HG03439 (cell line): ENCODE measurements around the gene DENND10.
"Not testable (repeated sequence)": the region's sequence is repeated elsewhere in the genome, so short reads cannot be mapped to it uniquely, and the experiment has no call there.

Experiments
- ATAC-seq: cut with Tn5 transposase; IDR thresholded peaks from one replicate; pipeline ENCODE4 v1.9.1; 2021; ENCODE audit warnings: mild to moderate bottlenecking, moderate library complexity; ENCODE audit not compliant: unreplicated experiment

Gene DENND10

DNA sequence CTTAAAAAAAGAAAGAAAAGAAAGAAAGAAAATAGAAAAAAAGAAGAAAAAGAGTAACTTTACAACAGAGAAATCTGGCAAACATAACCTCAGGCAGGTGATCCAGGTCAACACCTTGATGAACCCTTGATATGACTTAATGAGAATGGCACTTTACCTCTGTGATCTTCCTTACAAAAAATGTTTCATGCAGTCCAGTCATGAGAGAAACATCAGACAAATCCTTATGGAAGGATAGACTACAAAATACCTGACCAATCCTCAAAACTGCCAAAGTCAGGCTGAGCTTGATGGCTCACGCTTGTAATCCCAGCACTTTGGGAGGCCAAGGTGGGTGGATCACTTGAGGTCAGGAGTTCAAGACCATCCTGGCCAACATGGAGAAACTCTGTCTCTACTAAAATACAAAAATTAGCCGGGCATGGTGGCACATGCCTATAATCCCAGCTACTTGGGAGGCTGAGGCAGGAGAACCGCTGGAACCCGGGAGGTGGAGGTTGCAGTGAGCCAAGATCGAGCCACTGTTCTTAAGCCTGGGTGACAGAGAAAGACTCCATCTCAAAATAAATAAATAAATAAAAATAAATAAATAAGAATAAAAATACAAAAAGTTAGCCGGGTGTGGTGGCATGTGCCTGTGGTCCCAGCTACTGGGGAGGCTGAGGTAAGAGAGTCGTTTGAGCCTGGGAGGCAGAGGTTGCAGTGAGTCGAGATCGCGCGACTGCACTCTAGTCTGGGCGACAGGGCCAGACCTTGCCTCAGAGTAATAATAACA lies 7.1 kb upstream of the DENND10 start:
- not testable (repeated sequence) for ATAC-seq

DNA sequence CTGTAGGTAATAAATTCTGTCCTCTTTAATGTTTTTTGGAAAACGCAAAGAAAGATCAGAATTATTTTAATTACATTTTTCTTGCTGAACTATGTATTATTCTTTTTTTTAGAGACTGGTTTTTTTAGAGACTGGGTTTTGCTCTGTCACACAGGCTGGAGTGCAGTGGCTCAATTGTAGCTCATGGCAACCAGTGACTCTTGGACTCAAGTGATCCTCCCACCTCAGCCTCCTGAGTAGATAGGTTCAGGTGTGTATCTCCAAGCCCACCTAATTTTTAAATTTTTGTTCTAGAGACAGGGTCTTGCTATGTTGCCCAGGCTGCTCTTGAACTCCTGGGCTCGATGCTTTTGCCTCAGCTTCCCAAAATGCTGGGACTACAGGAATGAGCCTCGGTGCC lies 5.3 kb upstream of the DENND10 start:
- no peak for ATAC-seq

DNA sequence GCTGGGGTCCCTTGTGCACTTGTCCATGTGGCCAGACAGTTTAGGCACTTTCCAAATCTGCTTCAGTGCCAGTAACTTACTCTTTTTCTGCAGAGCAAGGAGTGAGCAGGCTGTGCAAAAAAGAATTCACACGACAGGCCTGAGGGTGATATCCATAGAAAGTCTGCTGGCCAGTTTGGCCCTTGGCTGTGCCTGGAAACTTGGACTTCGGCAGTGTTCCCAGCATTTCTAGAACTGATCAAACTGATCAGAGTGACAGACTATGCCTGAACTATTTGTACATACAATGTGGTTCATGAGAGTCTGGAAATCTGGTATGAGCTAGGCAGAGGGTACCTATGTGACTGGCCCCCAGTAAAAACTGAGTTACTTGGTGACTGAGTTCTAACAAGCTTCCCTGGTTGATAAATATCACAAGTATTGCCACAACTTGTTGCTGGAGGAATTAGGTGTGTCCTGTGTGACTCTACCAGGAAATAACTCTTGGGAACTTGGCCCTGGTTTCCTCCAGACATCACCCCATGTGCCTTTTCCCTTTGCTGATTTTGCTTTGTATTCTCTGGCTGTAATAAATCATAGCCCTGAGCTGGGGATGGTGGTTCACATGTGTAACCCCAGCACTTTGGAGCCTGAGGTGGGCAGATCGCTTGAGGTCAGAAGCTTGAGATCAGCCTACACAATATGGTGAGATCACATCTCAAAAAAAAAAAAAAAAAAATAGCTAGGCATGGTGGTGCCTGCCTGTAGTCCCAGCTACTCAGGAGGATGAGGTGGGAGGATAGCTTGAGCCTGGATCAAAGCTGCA lies 3.3 kb upstream of the DENND10 start:
- no peak for ATAC-seq

DNA sequence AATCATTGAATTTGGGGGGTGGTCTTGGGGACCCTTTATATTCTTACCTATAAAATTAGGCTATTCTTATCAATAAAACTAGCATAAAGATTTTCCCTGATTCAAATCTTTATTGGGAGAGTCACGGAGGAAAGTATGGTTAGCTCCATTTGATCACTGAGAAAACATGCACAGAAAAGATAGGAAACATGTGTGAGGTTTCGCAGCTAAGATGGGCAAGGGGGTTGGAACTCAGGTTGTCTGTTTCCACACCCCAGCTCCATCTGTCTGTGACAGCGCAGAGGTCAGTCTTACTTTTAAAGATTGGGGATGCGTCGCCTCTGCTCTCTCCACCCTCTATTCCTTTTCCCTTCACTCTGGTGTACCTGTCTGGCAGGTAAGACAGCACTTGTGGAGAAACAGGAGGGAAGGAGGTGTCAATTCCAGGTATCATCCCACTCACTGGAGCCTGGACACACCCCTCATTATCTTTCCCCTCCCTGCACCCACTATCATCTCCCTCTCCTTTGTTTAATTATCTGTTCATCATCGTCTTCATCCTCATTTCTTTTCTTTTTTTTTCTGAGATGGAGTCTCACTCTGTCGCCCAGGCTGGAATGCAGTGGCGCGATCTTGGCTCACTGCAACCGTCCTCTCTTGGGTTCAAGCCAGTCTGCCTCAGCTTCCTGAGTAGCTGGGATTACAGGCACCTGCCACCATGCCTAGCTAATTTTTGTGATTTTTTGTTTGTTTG lies 2.4 kb upstream of the DENND10 start:
- no peak for ATAC-seq

DNA sequence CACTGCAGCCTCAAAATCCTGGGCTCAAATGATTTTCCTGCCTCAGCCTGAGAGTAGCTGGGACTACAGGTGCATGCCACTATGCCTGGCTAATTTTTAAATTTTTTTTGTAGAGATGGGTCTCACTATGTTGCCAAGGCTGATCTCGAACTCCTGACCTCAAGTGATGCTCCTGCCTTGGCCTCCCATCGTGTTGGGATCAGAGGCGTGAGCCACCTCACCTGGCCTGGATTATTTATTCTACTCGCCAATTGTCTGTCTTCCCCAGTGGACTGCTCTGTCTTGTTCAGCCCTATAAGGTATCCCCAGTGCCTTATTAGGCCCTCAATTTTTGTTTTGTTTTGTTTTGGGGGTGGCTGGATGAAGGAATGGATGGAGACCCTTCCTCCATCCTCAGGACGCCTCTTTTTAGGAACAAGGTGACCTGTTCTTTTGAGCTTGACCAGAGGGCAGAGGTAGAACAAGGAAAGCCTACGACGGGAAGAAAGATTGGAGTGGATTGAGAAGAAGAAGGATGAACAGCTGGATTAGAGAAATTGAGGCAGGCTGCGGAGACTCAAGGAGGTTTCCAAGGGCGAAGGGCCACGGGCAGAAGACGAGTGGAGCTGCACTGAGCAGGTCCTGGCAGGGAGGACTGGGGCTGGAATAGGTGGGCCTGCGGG lies 541 bp upstream of the DENND10 start:
- no peak for ATAC-seq

DNA sequence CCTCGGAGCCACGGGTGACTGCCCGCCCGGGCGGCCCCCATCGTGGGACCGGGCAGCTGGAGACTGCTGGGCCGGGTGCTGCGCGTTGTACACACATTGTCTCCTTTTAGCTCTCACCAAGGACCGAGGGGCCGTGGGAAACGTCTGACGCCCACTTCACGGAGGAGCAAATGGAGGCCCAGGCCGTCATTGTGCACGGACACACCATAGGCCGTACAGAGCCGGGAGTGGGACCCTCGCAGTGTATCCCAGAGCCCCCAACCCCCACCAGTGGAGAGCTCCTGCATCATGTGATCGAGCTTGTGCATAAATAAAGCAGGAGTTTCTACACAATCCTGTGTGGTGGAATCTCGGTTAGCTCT lies 722 bp downstream of the DENND10 start:
- ATAC-seq = no peak

DNA sequence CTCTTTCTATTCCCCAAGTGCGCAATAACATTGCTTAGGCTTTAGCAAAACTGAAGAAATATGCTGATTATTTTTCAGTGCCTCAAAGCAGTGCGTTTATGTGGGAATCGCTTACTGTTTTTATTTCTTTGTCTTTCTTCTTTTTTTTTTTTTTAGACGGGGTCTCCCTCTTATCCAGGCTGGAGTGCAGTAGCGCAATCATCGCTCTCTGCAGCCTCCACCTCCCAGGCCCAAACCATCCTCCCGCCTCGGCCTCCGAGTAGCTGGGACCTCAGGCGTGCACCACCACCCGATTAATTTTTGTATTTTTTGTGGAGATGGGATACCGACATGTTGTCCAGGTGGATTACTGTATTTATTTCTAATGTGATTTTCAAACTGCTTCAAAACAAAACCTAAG lies 1.2 kb downstream of the DENND10 start:
- ATAC-seq = no peak

DNA sequence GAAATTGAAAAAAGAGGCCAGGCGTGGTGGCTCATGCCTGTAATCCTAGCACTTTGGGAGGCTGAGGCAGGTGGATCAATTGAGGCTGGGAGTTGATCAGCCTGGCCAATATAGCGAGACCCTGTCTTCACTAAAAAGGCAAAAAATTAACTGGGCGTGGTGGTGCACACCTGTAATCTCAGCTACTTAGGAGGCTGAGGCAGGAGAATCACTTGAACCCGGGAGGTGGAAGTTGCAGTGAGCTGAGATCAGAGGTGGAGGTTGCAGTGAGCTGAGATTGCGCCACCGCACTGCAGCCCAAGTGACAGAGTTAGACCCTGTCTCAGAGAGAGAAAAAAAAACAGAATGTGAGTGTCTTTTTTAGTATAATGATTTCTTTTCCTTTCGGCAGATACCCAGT lies 2.0 kb downstream of the DENND10 start:
- ATAC-seq = not testable (repeated sequence)

DNA sequence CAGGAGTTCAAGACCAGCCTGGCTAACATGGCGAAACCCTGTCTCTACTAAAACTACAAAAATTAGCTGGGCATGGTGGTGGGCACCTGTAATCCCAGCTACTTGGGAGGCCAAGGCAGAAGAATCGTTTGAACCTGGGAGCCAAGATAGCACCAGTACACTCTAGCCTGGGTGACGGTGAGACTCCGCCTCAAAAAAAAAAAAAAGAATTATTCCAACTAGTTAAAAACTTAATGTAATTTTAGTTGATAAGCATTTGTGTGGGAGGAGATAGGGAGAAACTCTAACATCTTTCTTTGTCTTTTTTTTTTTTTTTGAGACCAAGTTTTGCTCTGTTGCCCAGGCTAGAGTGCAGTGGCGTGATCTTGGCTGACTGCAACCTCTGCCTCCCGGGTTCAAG lies 3.2 kb downstream of the DENND10 start:
- ATAC-seq = not testable (repeated sequence)

DNA sequence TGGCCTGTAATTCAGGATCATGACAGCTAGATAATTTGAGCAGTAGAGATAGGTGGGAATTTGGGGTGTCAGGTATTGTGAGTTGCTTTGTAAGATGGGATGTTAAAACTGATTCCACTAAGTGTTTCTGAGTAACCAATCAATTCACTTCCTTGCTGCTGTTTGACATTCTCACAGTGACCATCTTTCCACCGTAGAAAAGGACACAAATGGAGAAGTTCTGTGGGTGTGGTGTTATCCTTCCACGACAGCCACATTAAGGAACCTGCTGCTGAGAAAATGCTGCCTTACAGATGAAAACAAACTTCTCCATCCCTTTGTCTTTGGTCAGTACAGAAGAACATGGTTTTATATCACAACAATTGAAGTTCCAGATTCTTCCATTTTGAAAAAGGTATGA lies 3.9 kb downstream of the DENND10 start:
- ATAC-seq = not testable (repeated sequence)

DNA sequence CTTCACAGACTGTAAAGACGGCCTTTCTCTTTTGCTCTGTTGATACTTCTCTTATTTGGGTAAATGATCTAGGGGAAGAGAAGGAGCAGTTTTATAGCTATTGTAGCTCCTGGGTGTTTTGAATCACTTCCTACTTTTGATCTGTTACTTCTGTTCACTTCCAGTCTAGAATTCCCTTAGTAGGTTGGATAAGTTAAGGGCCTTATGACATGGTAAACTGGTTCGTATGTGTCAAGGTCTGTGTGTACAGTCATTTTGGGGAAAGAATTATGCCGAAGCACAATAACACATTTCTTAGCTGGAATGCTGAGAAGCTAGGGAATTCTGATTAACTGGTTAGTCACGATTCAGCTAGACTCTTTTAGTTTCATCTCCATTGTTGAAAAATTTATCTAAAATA lies 8.1 kb downstream of the DENND10 start:
- ATAC-seq = no peak

DNA sequence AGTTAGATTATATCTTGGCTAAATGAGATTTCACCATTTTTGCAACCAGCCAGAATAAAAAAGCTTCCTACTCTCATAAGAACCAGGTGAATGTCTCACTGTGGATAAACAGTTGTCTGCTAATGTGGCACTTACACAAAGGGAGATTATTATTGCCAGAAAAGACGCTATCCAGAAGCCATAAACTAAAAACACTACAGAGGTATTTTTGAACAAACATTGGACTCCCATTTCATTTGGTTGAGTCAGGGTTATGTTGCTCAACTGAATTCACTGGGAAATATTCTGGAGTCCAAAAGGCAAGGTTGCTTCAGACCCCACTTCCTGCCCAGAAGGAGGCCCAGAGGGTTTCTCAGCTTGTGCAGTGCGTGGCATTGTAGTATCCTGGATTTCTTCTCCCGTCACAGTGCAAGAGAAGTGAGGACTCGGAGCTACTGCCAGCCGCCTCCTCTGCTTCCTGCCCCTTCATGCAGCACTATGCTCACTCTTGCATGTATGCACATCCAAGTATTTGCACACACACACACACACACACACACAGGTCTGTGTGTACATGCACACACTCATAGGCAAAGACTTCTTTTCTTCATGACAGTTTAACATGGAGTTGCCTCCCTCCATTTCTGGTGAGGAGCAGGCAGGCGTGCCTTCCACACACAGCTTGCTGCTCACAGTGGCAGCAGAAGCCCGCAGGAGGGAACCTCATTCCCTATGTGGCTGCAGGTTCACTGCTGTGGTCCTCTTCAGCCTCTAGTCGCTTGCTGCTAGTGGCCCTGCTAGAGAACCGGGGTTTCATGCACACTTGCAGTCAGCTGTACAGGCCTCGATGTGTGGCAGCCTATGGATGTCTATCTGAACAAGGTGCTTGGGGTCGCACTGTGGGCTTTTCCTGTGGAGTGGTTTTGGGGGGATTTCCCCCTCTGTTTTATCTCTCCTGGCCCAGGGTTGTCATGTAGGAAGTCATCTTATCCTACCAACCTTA lies 10.1 kb downstream of the DENND10 start:
- ATAC-seq = no peak

DNA sequence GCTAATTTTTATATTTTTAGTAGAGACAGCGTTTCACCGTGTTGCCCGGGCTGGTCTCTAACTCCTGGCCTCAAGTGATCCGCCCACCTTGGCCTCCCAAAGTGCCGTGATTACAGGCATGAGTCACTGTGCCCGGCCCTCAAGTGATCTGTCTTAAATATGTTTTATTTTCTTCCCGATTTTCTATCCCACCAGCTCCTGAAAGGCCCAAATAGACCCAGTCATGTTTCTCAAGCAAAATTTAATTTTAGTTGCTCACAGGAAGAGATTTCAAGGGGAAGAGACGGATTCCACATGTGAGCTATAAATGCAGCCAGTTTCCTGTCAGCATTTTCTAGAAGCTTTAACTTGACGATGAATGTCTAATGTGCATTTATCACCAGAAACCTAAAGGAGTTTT lies 12.0 kb downstream of the DENND10 start:
- no peak for ATAC-seq

DNA sequence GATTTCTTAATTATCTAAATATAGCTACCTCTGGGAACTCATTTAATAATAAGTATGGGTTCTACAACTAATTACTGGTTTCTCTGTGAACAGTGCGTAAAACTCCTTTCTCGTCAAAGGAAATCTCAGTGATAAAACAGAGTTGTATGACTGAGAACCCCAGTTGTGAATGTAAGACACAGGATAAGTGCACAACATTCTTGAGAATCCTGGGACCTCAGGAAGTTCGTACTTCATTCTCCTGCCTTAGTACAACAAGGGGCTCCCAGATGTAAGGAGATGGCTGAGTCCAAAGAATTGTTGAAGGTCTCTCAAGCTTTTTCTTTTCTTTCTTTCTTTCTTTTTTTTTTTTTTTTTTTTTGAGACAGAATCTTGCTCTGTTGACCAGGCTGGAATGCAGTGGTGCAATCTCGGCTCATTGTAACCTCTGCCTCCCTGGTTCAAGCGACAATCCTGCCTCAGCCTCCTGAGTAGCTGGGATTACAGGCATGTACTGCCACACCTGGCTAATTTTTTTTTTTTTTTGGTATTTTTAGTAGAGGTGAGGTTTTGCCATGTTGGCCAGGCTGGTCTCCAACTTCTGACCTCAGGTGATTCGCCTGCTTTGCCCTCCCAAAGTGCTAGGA lies 12.5 kb downstream of the DENND10 start:
- ATAC-seq = no peak

DNA sequence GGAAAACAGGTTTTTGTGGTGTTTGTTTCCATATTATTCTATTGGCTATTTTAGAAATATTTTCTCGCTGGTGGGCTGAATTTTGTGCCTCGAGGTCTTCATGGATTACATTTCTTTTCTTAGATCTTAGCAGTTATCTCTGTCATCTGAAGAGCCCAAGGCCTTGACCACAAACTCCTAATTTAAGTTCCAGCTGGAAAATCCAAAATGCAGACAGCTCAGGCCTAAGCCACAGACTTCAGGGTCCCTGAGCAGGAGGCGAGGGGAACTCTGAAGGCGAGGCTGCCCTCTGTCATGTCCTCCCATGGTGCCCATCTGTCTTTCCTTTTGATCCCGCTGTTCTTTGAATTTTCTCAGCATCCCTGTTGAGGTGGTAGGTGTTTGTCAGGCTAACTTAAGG lies 14.3 kb downstream of the DENND10 start:
- no peak for ATAC-seq

DNA sequence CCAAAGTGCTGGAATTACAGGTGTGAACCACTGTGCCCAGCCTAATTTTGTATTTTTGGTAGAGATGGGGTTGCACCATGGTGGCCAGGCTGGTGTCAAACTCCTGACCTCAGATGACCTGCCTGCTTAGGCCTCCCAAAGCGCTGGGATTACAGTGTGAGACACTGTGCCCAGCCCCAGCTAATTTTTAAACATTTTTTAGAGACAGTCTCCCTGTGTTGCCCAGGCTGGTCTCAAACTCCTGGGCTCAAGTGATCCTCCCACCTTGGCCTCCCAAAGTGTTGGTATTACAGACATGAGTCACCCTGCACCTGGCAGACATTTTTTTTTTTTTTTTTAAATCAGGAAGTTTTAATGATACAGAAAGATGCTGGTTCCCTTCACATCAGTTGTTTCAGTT lies 15.5 kb downstream of the DENND10 start:
- no peak for ATAC-seq

DNA sequence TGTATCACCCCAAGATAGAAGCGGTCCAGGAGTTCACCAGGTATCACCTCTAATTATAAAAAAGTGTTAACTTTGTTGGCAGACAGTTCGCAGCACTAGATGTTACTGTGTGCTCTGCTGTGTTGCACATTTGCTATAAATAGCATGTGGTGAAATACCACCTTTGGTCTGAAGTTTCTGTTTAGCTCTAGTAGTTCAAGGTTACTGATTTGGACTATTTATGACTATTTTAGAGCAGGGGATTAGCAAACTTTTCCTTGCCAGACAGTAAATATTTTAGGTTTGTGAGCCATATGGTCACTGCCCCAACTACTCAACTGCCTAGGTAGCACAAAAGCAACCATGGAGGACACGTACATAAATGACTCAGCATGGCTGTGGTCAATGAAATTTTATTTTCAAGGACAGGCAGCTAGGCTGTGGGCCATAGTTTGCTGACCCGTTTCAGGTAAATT lies 16.5 kb downstream of the DENND10 start:
- ATAC-seq = peak; percentile 88

DNA sequence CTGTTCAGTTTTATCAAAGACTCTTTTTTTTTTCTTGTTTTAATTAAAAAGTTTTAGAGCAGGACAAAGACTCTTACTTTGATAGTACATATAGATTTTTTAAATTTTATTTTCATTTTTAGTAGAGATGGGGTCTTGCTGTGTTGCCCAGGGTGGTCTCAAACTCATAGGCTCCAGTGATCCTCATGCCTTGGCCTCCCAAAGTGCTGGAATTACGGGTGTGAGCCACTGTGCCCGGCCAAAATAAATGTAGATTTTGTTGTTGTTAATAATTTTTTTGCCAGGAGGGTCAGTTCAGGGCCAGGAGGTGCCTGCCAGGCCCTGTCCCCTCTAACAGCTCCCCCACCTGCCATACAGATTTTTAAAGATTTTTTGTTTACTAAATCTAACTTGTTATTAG lies 17.0 kb downstream of the DENND10 start:
- ATAC-seq = no peak

DNA sequence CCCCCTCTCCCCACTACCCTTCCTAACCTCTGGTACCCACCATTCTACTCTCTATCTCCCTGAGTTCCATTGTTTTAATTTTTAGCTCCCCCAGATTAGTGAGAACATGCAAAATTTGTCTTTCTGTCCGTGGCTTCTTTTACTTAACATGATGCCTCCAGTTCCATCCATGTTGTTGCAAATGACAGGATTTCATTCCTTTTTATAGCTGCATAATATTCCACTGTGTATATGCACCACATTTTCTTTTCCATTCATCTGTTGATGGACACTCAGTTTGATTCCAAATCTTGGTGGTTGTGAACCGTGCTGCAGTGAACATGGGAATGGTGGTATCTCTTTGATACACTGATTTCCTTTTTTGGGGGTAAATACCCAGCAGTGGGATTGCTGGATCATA lies 22.0 kb downstream of the DENND10 start:
- no peak for ATAC-seq

DNA sequence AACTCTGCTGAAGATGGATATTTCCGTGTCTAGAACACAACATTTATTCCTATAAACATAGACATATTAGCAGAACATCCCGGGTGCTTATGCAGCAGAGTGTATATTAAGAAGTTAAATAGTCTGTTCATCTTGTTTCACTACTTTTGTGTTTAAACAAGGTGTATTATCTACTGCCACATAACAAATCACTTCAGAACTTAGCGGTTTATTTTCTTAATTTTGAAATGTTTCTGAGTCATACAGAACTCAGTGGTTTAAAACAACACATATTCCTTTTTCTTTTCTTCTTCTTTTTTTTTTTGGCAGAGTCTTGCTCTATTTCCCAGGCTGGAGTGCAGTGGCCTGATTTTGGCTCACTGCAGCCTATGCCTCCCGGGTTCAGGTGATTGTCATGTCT lies 25.8 kb downstream of the DENND10 start:
- ATAC-seq = no peak
